Osteoblast (primary cell): ENCODE results near the gene MBD3L2. TPM values are rescaled to one million over a fixed set of nuclear protein-coding genes. Genes with fewer than 3 reads are reported as not detected.

Experiments used
- total RNA-seq: library from RNA; depleted of rRNA; stranded (reverse); fragments of >200 nt; gene quantifications from 2 replicates; pipeline ENCODE4 v1.2.3, GENCODE V29; 2012

Gene MBD3L2
- total RNA-seq, 1 donor, result not detected

Other genes with a start within 250 kb of the MBD3L2 start
- gene ADGRE1, start 161.7 kb upstream of the MBD3L2 start, total RNA-seq, result not detected in 2 replicates
- gene MBD3L2B, start 27.9 kb upstream of the MBD3L2 start, total RNA-seq, result not detected in 2 replicates
- not detected in 2 replicates for gene MBD3L5, start 18.7 kb upstream of the MBD3L2 start, total RNA-seq
- gene MBD3L4, start 9.1 kb upstream of the MBD3L2 start, total RNA-seq, result not detected in 2 replicates
- gene MBD3L3, start 9.4 kb downstream of the MBD3L2 start, total RNA-seq, result not detected in 2 replicates
- 19.5 and 20.0 TPM in 2 replicates for gene ZNF557, start 20.4 kb downstream of the MBD3L2 start, total RNA-seq
- 36.8 and 44.2 TPM in 2 replicates for gene INSR, start 245.1 kb downstream of the MBD3L2 start, total RNA-seq